ENCODE results near the gene CXCL17. TPM values are rescaled to one million over a fixed set of nuclear protein-coding genes. Genes with fewer than 3 reads are reported as not detected.

Gene CXCL17
- total RNA-seq, 2 donors from 2014 or later: not detected

- Histone ChIP-seq H3K27me3 (no peaks in the 10 kb centered on the region), H3K27ac (no peak overlapping the region), H3K36me3 (no peaks in the 10 kb centered on the region), H3K9me3 (no peaks in the 10 kb centered on the region), H3K4me1 (peaks cover 0 to 27% of the 10 kb centered on the region in 2 donors), H3K4me3 (no peak overlapping the region)
- DNase-seq (ENCODE audit: low spot score): no peak
- TF ChIP-seq CTCF (IDR thresholded peaks at IDR 0.05): no peak
These were observed 36.6 kb downstream of the CXCL17 start for GRCh38 chr19:42406111-42406510.

- H3K27me3 ChIP-seq: no peaks in the 10 kb centered on the region
- TF ChIP-seq CTCF (IDR thresholded peaks at IDR 0.05): no peak
- peaks cover 0 to 16% of the 10 kb centered on the region in 2 donors for H3K4me1 ChIP-seq
- H3K4me3 ChIP-seq: no peak overlapping the region
- H3K9me3 ChIP-seq: no peaks in the 10 kb centered on the region
- no peaks in the 10 kb centered on the region for H3K36me3 ChIP-seq
- DNase-seq (ENCODE audit: low spot score): no peak
- no peak overlapping the region for H3K27ac ChIP-seq
These were observed 39.2 kb downstream of the CXCL17 start for GRCh38 chr19:42403586-42403985.

GRCh38 chr19:42402376-42403116 lies 40.2 kb downstream of the CXCL17 start:
- peak overlapping the region; percentile 49 to 66 for H3K4me3 ChIP-seq
- peak overlapping the region; percentile 58 to 75 for H3K27ac ChIP-seq
- no peak for TF ChIP-seq CTCF (IDR thresholded peaks at IDR 0.05)
- H3K9me3 ChIP-seq: no peaks in the 10 kb centered on the region
- H3K36me3 ChIP-seq: no peaks in the 10 kb centered on the region
- no peaks in the 10 kb centered on the region for H3K27me3 ChIP-seq
- peaks cover 0 to 20% of the 10 kb centered on the region in 2 donors for H3K4me1 ChIP-seq
- DNase-seq (ENCODE audit: low spot score): no peak

- Histone ChIP-seq H3K4me1 (peaks cover 0 to 24% of the 10 kb centered on the region in 2 donors), H3K36me3 (no peaks in the 10 kb centered on the region), H3K9me3 (no peaks in the 10 kb centered on the region), H3K4me3 (peak overlapping the region; percentile 49 to 66), H3K27ac (peak overlapping the region; percentile 58 to 75), H3K27me3 (no peaks in the 10 kb centered on the region)
- peak; percentile 57 to 90 for TF ChIP-seq CTCF (IDR thresholded peaks at IDR 0.05)
- peak; percentile 86 for DNase-seq (ENCODE audit: low spot score)
These were observed 41.1 kb downstream of the CXCL17 start for GRCh38 chr19:42401365-42402303.

GRCh38 chr19:42400404-42400803 lies 42.3 kb downstream of the CXCL17 start:
- TF ChIP-seq CTCF (IDR thresholded peaks at IDR 0.05): no peak
- no peaks in the 10 kb centered on the region for H3K27me3 ChIP-seq
- no peaks in the 10 kb centered on the region for H3K36me3 ChIP-seq
- no peak overlapping the region for H3K27ac ChIP-seq
- H3K4me1 ChIP-seq: peaks cover 0 to 30% of the 10 kb centered on the region in 2 donors
- no peaks in the 10 kb centered on the region for H3K9me3 ChIP-seq
- no peak overlapping the region for H3K4me3 ChIP-seq
- no peak for DNase-seq (ENCODE audit: low spot score)
